Measurements from ENCODE around the gene SLC39A10.

The SLC39A10 gene

GRCh38 chr2:195730912-195731311 is 73.9 kb downstream of the SLC39A10 start:
- DNase-seq: no peak

DNA sequence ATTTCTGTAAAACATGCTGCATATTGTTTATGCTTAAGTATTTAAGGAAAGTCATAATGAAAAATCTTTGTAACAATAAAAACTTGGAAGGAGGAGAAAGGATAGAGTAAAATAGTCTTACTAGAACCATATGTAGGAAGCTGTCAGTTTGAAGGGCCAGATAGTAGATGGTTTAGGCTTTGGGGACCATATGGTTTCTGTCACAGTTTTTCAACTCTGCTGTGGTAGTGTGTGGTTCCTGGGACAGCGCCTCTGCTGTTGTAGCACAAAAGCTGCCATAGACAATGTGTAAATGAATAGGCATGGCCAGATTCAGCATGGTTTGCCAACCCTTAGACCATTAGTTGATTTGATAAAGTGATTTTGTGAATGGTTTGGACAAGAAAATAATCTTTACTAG is 75.5 kb downstream of the SLC39A10 start:
- no peak for DNase-seq

- no peak for DNase-seq
These were observed 76.8 kb downstream of the SLC39A10 start for GRCh38 chr2:195733831-195734230.

GRCh38 chr2:195734395-195734794 is 77.4 kb downstream of the SLC39A10 start:
- DNase-seq: no peak

DNA sequence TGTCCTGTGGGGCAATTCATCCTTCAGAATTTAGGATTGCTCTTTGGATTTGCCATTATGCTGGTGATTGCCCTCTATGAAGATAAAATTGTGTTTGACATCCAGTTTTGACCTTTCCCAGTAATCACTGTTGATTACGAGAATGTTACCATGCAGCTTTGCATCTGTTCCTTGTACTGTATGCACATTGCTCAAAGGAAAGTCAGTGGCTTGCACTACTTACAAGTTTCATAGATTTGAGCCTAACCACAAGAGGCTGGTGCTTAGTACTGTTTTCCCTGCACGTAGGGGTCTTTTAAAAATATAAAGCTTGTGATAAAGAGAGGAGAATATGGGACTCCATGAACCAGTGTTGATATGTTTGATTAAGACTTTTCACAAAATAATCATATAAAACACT is 77.9 kb downstream of the SLC39A10 start:
- no peak for DNase-seq

DNA sequence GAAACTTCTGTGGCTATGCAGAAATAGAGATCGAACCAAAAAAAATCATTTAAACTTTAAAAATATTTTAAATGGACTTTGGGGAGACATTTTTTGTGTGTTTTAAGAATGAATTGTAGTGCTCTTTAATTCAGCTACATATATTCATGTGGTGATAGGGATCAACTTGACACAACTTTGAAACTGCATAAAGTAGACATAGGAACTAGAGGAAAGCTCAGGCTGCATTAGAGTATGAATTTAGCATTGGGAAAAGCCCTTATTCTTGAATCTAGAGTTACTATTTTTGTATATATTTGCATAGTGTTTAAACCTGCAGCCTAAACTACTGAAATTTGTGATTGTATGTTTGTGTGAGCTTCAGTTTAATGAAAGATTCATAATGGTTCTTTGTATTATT is 78.3 kb downstream of the SLC39A10 start:
- DNase-seq: no peak

GRCh38 chr2:195737511-195738325 is 80.7 kb downstream of the SLC39A10 start:
- DNase-seq: no peak

DNA sequence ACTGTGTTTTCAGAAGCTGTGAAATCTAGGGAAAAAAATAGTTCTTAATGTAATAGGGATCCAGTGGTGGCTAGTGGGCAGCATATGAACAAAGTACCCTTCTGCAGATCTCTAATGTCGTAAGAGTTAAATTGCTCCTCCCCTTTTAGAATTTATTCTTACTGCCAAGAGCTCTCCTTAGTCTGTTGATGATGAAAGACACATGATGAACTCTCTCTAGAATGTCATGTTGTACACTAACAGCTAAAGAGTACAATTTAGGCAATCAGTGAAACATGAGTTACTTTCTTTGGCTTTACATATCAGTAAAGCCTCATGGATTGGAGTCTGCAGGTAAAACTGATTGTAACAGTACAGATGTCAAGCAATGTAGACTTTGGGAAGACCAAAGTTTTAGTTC is 84.2 kb downstream of the SLC39A10 start:
- no peak for DNase-seq

GRCh38 chr2:195756218-195756942 is 99.4 kb downstream of the SLC39A10 start:
- no peak for DNase-seq

GRCh38 chr2:195758846-195759245 is 101.8 kb downstream of the SLC39A10 start:
- no peak for DNase-seq

DNA sequence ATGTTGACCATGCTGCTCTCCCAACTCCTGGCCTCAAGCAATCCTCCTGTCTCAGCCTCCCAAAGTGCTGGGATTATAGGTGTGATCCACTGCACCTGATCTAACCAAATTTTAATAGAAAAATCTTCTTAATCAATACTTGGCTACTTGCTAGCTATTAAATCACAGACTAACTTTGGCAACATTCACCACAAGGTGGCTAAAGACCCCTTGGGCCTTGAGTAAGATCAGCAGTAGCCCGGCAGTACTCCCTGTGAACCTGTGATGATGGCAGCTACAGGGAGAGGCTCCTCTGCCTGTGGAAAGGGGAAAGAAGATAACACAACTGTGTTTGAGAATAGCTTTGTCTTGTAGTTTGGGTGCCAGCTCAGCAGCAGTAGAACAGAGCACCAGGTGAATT is 102.9 kb downstream of the SLC39A10 start:
- DNase-seq: no peak

- no peak for DNase-seq
These were observed 106.8 kb downstream of the SLC39A10 start for GRCh38 chr2:195763866-195764265.

- no peak for DNase-seq
These were observed 109.7 kb downstream of the SLC39A10 start for GRCh38 chr2:195766691-195767090.

DNA sequence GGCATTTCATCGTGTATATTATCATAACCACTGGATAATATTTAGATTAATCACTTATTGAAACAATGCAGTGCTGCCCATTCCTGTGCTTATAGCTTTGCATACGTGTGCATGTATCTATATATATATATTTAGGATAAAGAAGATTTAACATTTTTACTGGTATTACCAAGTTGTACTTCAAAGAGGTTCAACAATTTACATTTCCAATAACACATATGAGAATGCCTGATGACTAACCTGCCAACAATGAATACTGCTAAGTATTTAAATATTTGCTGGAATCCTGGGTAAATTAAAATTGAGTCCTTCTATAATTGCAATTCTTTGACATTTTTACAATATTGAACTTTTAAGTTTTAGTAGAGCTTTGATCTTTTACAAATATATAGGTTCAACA is 111.4 kb downstream of the SLC39A10 start:
- DNase-seq: no peak

DNA sequence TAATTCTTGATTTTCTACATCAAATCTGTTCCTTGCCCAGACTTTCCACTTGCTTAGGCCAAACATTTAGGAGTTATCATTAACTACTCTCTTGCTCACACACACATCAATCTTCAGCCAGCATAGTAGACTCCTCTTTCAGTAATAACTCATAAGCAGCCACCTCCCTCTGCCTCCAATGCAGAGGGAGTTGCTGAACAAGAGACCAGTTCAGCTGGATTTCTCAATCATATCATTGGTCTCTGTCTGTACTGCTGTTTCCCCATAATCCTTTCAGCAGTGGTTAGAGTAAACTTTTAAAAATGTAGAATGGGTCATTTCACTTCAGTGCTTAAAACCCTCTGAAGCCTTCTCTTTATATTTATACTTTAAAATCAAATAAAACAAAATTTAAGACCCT is 112.9 kb downstream of the SLC39A10 start:
- no peak for DNase-seq

DNA sequence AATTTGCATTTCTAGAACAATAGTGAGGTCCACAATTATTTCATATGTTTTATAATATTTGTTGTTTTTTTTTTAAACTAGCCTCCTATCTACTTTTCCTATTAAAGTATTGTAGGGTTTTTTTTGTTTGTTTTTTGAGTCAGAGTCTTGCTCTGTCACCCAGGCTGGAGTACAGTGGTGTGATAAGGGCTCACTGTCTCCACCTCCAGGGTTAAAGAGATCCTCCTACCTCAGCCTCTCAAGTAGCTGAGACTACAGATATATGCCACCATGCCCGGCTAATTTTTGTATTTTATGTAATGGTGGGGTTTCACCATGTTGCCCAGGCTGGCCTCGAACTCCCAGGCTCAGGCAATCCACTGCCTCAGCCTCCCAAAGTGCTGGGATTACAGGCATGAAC is 122.5 kb downstream of the SLC39A10 start:
- no peak for DNase-seq

GRCh38 chr2:195782156-195782555 is 125.1 kb downstream of the SLC39A10 start:
- DNase-seq: no peak
